ENCODE results near the gene AMN1.

DNA sequence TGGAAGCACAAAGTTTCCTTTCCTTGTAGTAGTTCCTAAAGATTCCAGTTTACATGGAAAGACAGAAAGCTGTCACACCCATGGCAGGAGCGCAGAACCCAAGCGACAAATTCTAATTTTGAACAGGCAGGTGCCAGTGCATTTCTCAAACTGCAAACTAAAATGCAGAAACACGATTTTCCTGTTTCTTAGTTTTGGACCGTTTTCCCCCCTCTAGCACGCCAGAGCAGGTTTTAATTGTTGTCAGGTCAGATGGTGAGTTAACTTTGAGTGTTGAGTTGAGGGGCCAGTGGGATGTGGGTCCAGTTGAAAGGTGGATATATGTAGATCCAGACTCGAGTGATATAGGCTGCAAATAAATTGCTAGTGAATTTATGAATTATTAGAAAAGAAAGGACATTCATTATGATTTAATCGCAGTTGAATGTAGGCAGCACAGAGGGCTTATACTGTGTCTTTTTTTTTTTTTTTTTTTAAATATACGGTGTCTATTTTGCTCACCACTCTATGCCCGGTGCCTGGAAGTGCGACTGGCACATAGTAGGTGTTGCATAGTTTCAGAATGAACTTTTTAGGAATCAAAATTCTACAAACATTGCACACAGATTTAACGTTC lies 70.2 kb downstream of the AMN1 start:
- TF ChIP-seq GATA2 (IDR thresholded peaks at IDR 0.05; ENCODE audit: low read depth, low read length): no peak
- TF ChIP-seq GATA3 (IDR thresholded peaks at IDR 0.05; ENCODE audit: low read depth, low read length): no peak

All from SH-SY5Y (cell line).